HAP-1 (cell line): ENCODE measurements around the gene TMEM235.

Experiments
- DNase-seq, 2 experiments: peaks; one replicate each; pipeline ENCODE4 v3.0.0-alpha.2; 2016 to 2020; ENCODE audit warnings: low spot score in 2 of 2
- H3K27me3 ChIP-seq: fragments of 250-450 bp; sonication (Bioruptor Pico); 2 replicates; pipeline ENCODE4 v1.5.1; 2020; ENCODE audit warnings: low read depth, mild to moderate bottlenecking, moderate library complexity
- H3K36me3 ChIP-seq: fragments of 250-450 bp; sonication (Bioruptor Pico); replicated peaks from 2 replicates; pipeline ENCODE4 v1.5.1; 2020; ENCODE audit warnings: mild to moderate bottlenecking
- H3K4me1 ChIP-seq: fragments of 250-450 bp; sonication (Bioruptor Pico); 2 replicates; pipeline ENCODE4 v1.5.1; 2020; ENCODE audit warnings: mild to moderate bottlenecking
- H3K4me3 ChIP-seq: fragments of 250-450 bp; sonication (Bioruptor Pico); 2 replicates; pipeline ENCODE4 v1.5.1; 2020; ENCODE audit warnings: mild to moderate bottlenecking, moderate library complexity
- H3K9me3 ChIP-seq: fragments of 250-450 bp; sonication (Bioruptor Pico); 2 replicates; pipeline ENCODE4 v1.5.1; 2020; ENCODE audit warnings: mild to moderate bottlenecking, moderate library complexity
- in situ Hi-C: fragments of 300-500 bp; cut with MboI; formaldehyde crosslinking; loops from 3 replicates; pipeline ENCODE4 v1.14.3; 2020; ENCODE audit warnings: low sequenced_read_pairs, inconsistent platforms, mixed read lengths

Gene TMEM235

GRCh38 chr17:78259192-78259554 is 27.7 kb downstream of the TMEM235 start:
- Histone ChIP-seq H3K9me3 (no peaks in the 10 kb centered on the region), H3K36me3 (no peaks in the 10 kb centered on the region), H3K4me3 (no peak overlapping the region), H3K4me1 (no peaks in the 10 kb centered on the region), H3K27me3 (no peaks in the 10 kb centered on the region)
- no peak for DNase-seq
- in situ Hi-C loops: no loop called here

DNA sequence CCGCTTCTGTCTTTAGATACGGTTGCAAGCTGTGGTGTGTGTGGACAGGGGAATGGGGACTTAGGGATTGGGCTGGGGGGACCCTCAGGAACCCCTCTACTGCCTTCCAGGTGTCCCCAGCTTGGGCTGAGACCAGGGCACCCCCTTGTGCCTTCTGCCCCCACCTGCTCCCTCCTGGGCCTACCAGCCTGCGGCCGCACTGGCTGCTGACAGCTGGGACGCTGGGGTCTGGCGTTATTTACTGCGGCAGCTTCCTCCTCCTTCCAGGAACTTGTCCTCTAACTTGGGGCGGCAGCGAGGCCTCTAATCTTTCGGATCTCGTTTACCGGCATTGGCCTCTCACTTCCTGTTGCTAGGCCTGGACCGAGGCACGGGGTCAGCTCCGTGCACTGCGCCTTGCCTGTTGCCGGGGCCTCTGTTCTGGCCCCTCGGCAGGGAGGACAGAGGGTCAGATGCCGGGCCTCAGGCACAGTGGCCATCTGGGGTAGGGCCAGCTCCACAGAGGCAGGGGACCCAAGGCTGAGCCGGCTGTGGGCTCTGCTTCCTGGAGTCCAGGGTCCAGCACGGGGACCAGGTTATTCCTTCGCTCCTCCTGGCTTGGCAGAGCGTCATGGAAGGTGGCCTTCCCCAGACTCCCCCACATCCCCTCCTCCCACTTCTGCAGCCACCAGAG is 31.8 kb downstream of the TMEM235 start:
- peaks cover 4% of the 10 kb centered on the region; the same call in 1 of the 2 replicates for H3K4me1 ChIP-seq
- no peak overlapping the region for H3K4me3 ChIP-seq
- no peaks in the 10 kb centered on the region for H3K27me3 ChIP-seq
- in situ Hi-C loops: no loop called here
- H3K9me3 ChIP-seq: no peaks in the 10 kb centered on the region
- no peaks in the 10 kb centered on the region for H3K36me3 ChIP-seq
- no peak for DNase-seq

DNA sequence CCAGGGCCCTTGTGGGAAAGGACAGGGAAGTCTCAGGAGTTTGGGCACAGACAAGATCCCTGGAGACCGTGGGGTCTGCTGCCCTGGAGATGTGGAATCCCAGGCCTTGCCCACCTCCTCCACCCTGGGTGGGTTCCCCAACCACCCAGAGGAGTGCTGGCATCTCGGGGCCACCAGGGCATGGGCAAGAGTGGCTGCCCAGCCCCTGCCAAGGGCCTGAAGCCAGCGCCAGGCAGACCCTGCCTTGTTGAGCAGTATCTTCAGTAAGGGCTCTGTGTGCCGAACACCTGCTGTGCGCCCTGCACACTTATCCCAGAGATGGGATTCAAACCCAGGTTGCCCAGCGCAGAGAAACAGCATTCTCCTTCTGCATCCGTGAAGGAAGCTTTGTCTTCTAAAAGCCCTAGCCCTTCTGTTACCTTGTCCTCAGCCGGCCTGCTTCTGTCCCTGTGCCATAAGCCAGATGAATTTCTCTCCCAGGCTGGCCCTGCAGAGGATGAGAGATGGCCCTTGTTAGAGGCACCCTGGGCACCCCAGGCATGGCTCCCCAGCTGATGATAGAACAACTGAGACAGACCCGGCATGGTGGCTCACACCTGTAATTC is 32.4 kb downstream of the TMEM235 start:
- H3K27me3 ChIP-seq: no peaks in the 10 kb centered on the region
- in situ Hi-C loops: no loop called here
- no peaks in the 10 kb centered on the region for H3K9me3 ChIP-seq
- DNase-seq: no peak
- H3K4me1 ChIP-seq: peaks cover 4% of the 10 kb centered on the region; the same call in 1 of the 2 replicates
- H3K36me3 ChIP-seq: no peaks in the 10 kb centered on the region
- no peak overlapping the region for H3K4me3 ChIP-seq

- H3K4me1 ChIP-seq: peaks cover 10% of the 10 kb centered on the region
- no peak overlapping the region for H3K4me3 ChIP-seq
- in situ Hi-C loops: no loop called here
- H3K36me3 ChIP-seq: no peaks in the 10 kb centered on the region
- no peak for DNase-seq
- no peaks in the 10 kb centered on the region for H3K9me3 ChIP-seq
- no peaks in the 10 kb centered on the region for H3K27me3 ChIP-seq
Measured at GRCh38 chr17:78264590-78264989, 33.2 kb downstream of the TMEM235 start.

DNA sequence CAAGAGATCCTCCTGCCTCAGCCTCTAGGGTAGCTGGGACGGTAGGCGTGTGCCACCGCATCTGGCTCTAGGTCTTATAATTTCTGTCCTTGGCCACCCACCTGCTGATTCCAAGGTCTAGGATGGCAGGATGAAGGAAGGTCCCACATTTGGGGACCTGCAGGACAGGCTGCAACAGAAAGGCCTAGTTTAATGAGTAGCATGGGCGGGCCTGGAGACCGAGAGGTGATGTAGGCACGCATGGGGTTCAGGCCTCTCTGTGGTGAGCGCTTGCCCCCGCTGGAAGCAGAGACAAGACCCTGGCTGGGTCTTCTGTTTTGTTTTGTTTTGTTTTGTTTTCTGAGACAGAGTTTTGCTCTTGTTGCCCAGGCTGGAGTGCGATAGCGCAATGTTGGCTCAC is 33.7 kb downstream of the TMEM235 start:
- H3K27me3 ChIP-seq: no peaks in the 10 kb centered on the region
- no peaks in the 10 kb centered on the region for H3K9me3 ChIP-seq
- no peak overlapping the region for H3K4me3 ChIP-seq
- no peak for DNase-seq
- H3K4me1 ChIP-seq: peaks cover 10% of the 10 kb centered on the region
- in situ Hi-C loops: no loop called here
- H3K36me3 ChIP-seq: no peaks in the 10 kb centered on the region

DNA sequence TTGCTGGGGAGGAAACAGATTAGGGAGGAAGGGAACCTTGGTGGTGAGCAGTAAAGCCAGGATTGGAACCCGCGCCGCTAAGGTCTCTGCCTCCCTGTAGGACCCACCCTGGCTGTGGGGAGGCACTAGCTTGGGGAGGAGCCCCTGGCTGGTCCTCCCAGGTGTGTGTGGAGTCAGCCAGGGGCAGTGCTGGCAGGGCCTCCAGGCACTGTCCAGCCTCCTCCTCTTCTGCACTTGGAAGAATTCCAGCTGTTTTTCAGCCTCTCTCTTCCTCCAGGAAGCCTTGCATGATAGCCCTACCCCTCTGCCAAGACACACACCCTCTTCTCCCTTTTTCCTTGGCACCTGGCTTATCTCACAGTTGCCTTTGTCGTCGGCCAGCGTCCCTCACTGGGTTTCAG is 34.8 kb downstream of the TMEM235 start:
- DNase-seq: no peak

GRCh38 chr17:78266771-78267170 is 35.3 kb downstream of the TMEM235 start:
- no peak for DNase-seq
- in situ Hi-C loops: no loop called here
- Histone ChIP-seq H3K9me3 (no peaks in the 10 kb centered on the region), H3K36me3 (no peaks in the 10 kb centered on the region), H3K27me3 (no peaks in the 10 kb centered on the region), H3K4me1 (peaks cover 10% of the 10 kb centered on the region), H3K4me3 (no peak overlapping the region)

More for the DNA sequence above, 34.8 kb downstream of the TMEM235 start:
- peaks cover 10% of the 10 kb centered on the region for H3K4me1 ChIP-seq
- H3K27me3 ChIP-seq: no peaks in the 10 kb centered on the region
- H3K4me3 ChIP-seq: no peak overlapping the region
- no peaks in the 10 kb centered on the region for H3K9me3 ChIP-seq
- in situ Hi-C loops: no loop called here
- no peaks in the 10 kb centered on the region for H3K36me3 ChIP-seq

- H3K36me3 ChIP-seq: no peaks in the 10 kb centered on the region
- H3K9me3 ChIP-seq: no peaks in the 10 kb centered on the region
- peaks cover 2% of the 10 kb centered on the region; the same call in 1 of the 2 replicates for H3K27me3 ChIP-seq
- DNase-seq: no peak
- in situ Hi-C loops: no loop called here
- peaks cover 10% of the 10 kb centered on the region for H3K4me1 ChIP-seq
- no peak overlapping the region for H3K4me3 ChIP-seq
Measured at GRCh38 chr17:78267253-78268073, 36.0 kb downstream of the TMEM235 start.

DNA sequence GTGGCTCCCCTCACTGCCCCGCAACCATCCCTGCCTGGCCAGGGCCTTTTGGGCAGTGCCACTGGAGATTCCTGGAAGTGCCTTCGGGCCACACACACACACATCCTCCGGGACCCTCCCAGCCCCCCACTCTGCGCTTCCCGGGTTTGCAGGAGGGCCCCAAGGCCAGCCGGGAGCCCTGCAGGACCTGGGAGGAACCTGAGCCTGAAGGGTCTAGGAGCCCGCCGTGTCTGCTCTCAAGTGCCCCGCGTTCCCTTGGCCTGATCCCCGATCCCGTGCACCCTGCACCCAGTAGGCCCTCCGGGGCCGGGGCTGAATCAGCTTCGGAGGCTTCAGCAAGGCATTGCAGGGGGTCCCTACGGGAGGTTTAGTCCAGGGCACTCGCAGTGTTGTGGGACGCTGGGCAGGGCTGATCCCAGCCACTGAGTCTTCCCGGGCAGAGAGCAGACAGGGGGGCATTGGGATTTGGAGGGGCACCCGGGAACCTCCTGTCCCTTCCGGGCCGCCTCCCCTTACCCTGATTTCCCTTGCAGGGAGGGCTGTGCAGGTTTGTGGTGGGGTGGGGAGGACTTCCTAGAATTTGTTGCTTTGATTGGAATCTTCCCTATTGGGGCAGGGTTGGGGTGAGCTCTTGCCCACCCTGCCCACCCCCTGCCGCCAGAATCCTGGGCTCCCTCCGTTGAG is 36.9 kb downstream of the TMEM235 start:
- Histone ChIP-seq H3K9me3 (no peaks in the 10 kb centered on the region), H3K4me1 (peaks cover 10% of the 10 kb centered on the region), H3K36me3 (no peaks in the 10 kb centered on the region), H3K4me3 (no peak overlapping the region), H3K27me3 (peaks cover 4% of the 10 kb centered on the region; the same call in 1 of the 2 replicates)
- DNase-seq: no peak
- in situ Hi-C loops: no loop called here

- in situ Hi-C loops: no loop called here
- peaks cover 4% of the 10 kb centered on the region; the same call in 1 of the 2 replicates for H3K27me3 ChIP-seq
- no peaks in the 10 kb centered on the region for H3K36me3 ChIP-seq
- H3K9me3 ChIP-seq: no peaks in the 10 kb centered on the region
- DNase-seq: peak in 1 of 2 experiments; percentile 47
- peaks cover 10% of the 10 kb centered on the region for H3K4me1 ChIP-seq
- H3K4me3 ChIP-seq: no peak overlapping the region
Measured at GRCh38 chr17:78268951-78269905, 37.8 kb downstream of the TMEM235 start.

GRCh38 chr17:78269955-78270381 is 38.5 kb downstream of the TMEM235 start:
- H3K4me1 ChIP-seq: peaks cover 6% of the 10 kb centered on the region
- H3K4me3 ChIP-seq: no peak overlapping the region
- in situ Hi-C loops: no loop called here
- peaks cover 4% of the 10 kb centered on the region; the same call in 1 of the 2 replicates for H3K27me3 ChIP-seq
- DNase-seq: no peak
- no peaks in the 10 kb centered on the region for H3K9me3 ChIP-seq
- no peaks in the 10 kb centered on the region for H3K36me3 ChIP-seq

GRCh38 chr17:78271419-78272170 is 40.2 kb downstream of the TMEM235 start:
- peaks cover 6% of the 10 kb centered on the region for H3K4me1 ChIP-seq

More at GRCh38 chr17:78271419-78272170, 40.2 kb downstream of the TMEM235 start:
- Histone ChIP-seq H3K36me3 (no peaks in the 10 kb centered on the region), H3K9me3 (no peaks in the 10 kb centered on the region), H3K4me3 (no peak overlapping the region), H3K27me3 (peaks cover 4% of the 10 kb centered on the region; the same call in 1 of the 2 replicates)
- in situ Hi-C loops: no loop called here
- no peak for DNase-seq
